Smooth muscle cell (in vitro differentiated cells): ENCODE results near the gene LCA5. TPM values are rescaled to one million over a fixed set of nuclear protein-coding genes. Genes with fewer than 3 reads are reported as not detected.

Source experiments
- DNase-seq: peaks from one replicate; lab custom pipeline; 2025; ENCODE audit not compliant: unreplicated experiment; lab: John Stamatoyannopoulos, UW
- H2AFZ ChIP-seq: fragments of 200-600 bp; sonication (generic); 2 replicates; pipeline ENCODE4 v1.6.0; 2016; ENCODE audit warnings: antibody characterized with exemption, low read depth, mild to moderate bottlenecking
- H3F3A ChIP-seq: fragments of 200-600 bp; sonication (generic); 2 replicates; pipeline ENCODE4 v1.6.0; 2017; ENCODE audit warnings: antibody characterized with exemption, low read depth
- H3K27ac ChIP-seq: fragments of 200-600 bp; sonication (generic); 2 replicates; pipeline ENCODE4 v1.5.1; 2016; ENCODE audit warnings: low read depth, mild to moderate bottlenecking
- H3K27me3 ChIP-seq: fragments of 200-600 bp; sonication (generic); 2 replicates; pipeline ENCODE4 v1.6.1; 2016; ENCODE audit warnings: low read depth, mild to moderate bottlenecking
- H3K36me3 ChIP-seq: fragments of 200-600 bp; sonication (generic); 2 replicates; pipeline ENCODE4 v1.5.1; 2016; ENCODE audit warnings: low read depth
- H3K4me1 ChIP-seq: fragments of 200-600 bp; sonication (generic); 2 replicates; pipeline ENCODE4 v1.5.1; 2016; ENCODE audit warnings: low read depth
- H3K4me2 ChIP-seq: fragments of 200-600 bp; sonication (generic); 2 replicates; pipeline ENCODE4 v1.6.0; 2016; ENCODE audit warnings: mild to moderate bottlenecking
- H3K4me3 ChIP-seq: fragments of 200-600 bp; sonication (generic); 2 replicates; pipeline ENCODE4 v1.5.1; 2016; ENCODE audit warnings: mild to moderate bottlenecking
- H3K79me2 ChIP-seq: fragments of 200-600 bp; sonication (generic); 2 replicates; pipeline ENCODE4 v1.6.0; 2016; ENCODE audit warnings: low read depth, mild to moderate bottlenecking
- H3K9ac ChIP-seq: fragments of 200-600 bp; sonication (generic); 2 replicates; pipeline ENCODE4 v1.6.0; 2016; ENCODE audit warnings: low read depth
- H3K9me3 ChIP-seq: fragments of 200-600 bp; sonication (generic); replicated peaks from 2 replicates; pipeline ENCODE4 v1.5.1; 2016; ENCODE audit warnings: low read depth
- H4K20me1 ChIP-seq: fragments of 200-600 bp; sonication (generic); 2 replicates; pipeline ENCODE4 v1.6.0; 2016; ENCODE audit warnings: low read depth
- WGBS: methylation state at CpG from one replicate; pipeline ENCODE4 v1.1.7; 2016; ENCODE audit warnings: low lambda C conversion rate; 5-methylcytosine and 5-hydroxymethylcytosine counted together
- polyA plus RNA-seq: library from polyadenylated mRNA; unstranded; fragments of >200 nt; fragmentation: Nextera tagmentation; extraction: Ambion mirVana; gene quantifications from 2 replicates; pipeline ENCODE4 v1.2.1, GENCODE V29; 2016
- total RNA-seq: library from RNA; depleted of rRNA; stranded (reverse); fragments of >200 nt; gene quantifications from 2 replicates; pipeline ENCODE4 v1.2.3, GENCODE V29; 2014
- TF ChIP-seq, protein P1 (sequence below): fragments of 200-600 bp; sonication (generic); IDR thresholded peaks from 2 replicates; pipeline ENCODE4 v1.5.1; 2017; ENCODE audit warnings: borderline replicate concordance, mild to moderate bottlenecking, antibody characterized with exemption; ENCODE audit not compliant: insufficient read depth, poor library complexity, severe bottlenecking

LCA5 gene
- total and polyA plus RNA-seq, 2 experiments from 2014 or later, result 3.0 to 8.9 TPM

DNA sequence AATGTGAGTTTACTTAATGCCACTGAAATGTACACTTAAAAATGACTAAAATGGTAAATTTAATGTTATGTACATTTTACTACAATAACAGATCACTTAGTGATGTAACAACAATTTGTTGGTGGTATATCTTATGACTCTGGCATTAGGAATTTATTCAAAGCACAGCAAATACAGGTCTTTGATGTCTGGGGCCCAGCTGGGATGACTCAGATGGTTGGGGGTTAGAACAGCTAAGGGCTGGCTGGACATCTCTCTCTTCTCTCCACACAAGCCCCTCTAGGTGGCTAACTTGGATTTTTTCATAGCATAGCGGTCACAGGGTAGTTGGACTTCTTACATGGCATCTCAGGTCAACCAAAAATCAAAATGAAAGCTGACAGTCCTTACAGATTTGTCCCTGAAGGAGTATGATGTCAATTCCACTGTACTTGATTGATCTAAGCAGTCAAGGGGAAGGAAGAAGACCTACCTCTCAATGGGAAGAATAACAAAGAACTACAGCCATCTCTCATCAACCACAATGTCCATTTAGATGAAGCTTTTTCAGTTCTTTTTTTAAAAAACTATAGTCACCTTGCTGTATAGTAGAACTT lies 37.5 kb upstream of the LCA5 start:
- Histone ChIP-seq H3F3A (peaks cover 3% of the 10 kb centered on the region), H3K27ac (peak overlapping the region; percentile 75), H3K4me2 (peak overlapping the region; percentile 42), H3K27me3 (no peaks in the 10 kb centered on the region), H3K4me3 (no peak overlapping the region), H3K79me2 (no peaks in the 10 kb centered on the region), H2AFZ (no peak overlapping the region), H4K20me1 (no peaks in the 10 kb centered on the region), H3K9ac (peak overlapping the region; percentile 45), H3K4me1 (peaks cover 14% of the 10 kb centered on the region), H3K36me3 (no peaks in the 10 kb centered on the region), H3K9me3 (no peaks in the 10 kb centered on the region)
- 38% methylated on average over 1 of the region's 1 CpG for WGBS
- TF ChIP-seq, protein P1, sequence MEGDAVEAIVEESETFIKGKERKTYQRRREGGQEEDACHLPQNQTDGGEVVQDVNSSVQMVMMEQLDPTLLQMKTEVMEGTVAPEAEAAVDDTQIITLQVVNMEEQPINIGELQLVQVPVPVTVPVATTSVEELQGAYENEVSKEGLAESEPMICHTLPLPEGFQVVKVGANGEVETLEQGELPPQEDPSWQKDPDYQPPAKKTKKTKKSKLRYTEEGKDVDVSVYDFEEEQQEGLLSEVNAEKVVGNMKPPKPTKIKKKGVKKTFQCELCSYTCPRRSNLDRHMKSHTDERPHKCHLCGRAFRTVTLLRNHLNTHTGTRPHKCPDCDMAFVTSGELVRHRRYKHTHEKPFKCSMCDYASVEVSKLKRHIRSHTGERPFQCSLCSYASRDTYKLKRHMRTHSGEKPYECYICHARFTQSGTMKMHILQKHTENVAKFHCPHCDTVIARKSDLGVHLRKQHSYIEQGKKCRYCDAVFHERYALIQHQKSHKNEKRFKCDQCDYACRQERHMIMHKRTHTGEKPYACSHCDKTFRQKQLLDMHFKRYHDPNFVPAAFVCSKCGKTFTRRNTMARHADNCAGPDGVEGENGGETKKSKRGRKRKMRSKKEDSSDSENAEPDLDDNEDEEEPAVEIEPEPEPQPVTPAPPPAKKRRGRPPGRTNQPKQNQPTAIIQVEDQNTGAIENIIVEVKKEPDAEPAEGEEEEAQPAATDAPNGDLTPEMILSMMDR, result no peak
- DNase-seq, result no peak

DNA sequence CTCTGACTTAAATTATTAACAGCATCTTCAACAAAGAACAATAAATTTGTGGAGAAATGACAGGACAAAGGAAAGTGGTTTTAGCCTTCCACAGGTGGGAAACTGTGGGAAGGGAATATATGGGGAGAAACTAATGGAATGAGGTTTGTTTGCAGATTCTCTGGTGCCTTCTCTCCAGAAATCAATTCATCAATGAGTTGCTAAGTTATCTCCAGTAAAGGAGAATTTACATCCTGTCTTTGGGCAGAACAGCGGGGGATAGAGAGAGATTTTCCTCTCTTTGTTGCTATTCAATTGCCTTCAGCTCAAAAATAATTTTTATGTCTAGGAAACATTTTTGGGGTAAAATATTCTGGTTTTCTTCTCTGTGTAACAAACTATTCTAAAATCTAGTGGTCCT lies 36.9 kb upstream of the LCA5 start:
- TF ChIP-seq, protein P1, result no peak
- H3K4me3 ChIP-seq, result no peak overlapping the region
- peak overlapping the region; percentile 44 for H3K9ac ChIP-seq
- peaks cover 3% of the 10 kb centered on the region for H3F3A ChIP-seq
- H4K20me1 ChIP-seq, result no peaks in the 10 kb centered on the region
- H3K27me3 ChIP-seq, result no peaks in the 10 kb centered on the region
- no peaks in the 10 kb centered on the region for H3K79me2 ChIP-seq
- DNase-seq, result no peak
- peaks cover 14% of the 10 kb centered on the region for H3K4me1 ChIP-seq
- peak overlapping the region; percentile 33 for H3K4me2 ChIP-seq
- no peaks in the 10 kb centered on the region for H3K36me3 ChIP-seq
- WGBS, result 54% methylated on average over 1 of the region's 1 CpG
- H3K9me3 ChIP-seq, result no peaks in the 10 kb centered on the region
- H3K27ac ChIP-seq, result peak overlapping the region; percentile 75
- no peak overlapping the region for H2AFZ ChIP-seq

DNA sequence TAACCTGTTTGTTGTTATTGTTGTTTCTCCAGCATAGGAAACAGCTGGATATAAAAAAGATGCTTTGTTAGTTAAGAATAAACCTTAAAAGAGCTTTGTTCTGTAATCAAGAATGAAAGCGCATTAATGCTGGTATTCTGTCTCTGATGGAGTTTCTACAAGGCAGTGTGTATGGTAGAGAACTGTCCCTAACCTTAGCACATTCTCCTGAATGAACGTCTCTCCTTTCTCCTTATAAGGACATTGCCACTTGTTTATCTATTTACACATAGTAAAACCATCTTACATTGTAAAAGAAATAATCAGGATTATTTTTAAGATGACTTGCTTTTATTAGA lies 33.8 kb upstream of the LCA5 start:
- 49% methylated on average over 2 of the region's 2 CpGs for whole genome bisulfite sequencing
- H3K4me3 ChIP-seq, result peak overlapping the region; percentile 40
- no peaks in the 10 kb centered on the region for H4K20me1 ChIP-seq
- H3K27me3 ChIP-seq, result no peaks in the 10 kb centered on the region
- H3K27ac ChIP-seq, result peak overlapping the region; percentile 79
- peaks cover 14% of the 10 kb centered on the region for H3K4me1 ChIP-seq
- H3K9me3 ChIP-seq, result no peaks in the 10 kb centered on the region
- no peak overlapping the region for H2AFZ ChIP-seq
- no peak overlapping the region for H3K9ac ChIP-seq
- TF ChIP-seq, protein P1, result no peak
- no peak for DNase-seq
- no peaks in the 10 kb centered on the region for H3K36me3 ChIP-seq
- H3F3A ChIP-seq, result peaks cover 3% of the 10 kb centered on the region
- H3K79me2 ChIP-seq, result no peaks in the 10 kb centered on the region
- peak overlapping the region; percentile 79 for H3K4me2 ChIP-seq
